Muscle of leg (tissue), 11 donors: ENCODE results near the gene ELF4. TPM values are rescaled to one million over a fixed set of nuclear protein-coding genes. Genes with fewer than 3 reads are reported as not detected.

Experiments
- DNase-seq: peaks from one replicate; pipeline ENCODE4 v3.0.0; 2013
- H3K27ac ChIP-seq: one replicate; pipeline ENCODE4 v1.5.1; 2013; ENCODE audit warnings: mild to moderate bottlenecking, low read length, control low read depth
- H3K27me3 ChIP-seq: one replicate; pipeline ENCODE4 v1.6.1; 2013; ENCODE audit warnings: low read length; ENCODE audit not compliant: control insufficient read depth, insufficient read depth
- H3K36me3 ChIP-seq: one replicate; pipeline ENCODE4 v1.6.1; 2013; ENCODE audit warnings: low read length; ENCODE audit not compliant: control insufficient read depth, insufficient read depth
- H3K4me1 ChIP-seq: one replicate; pipeline ENCODE4 v1.6.1; 2013; ENCODE audit warnings: low read length; ENCODE audit not compliant: control insufficient read depth, insufficient read depth
- H3K4me3 ChIP-seq: one replicate; pipeline ENCODE4 v1.5.1; 2013; ENCODE audit warnings: low read length, control low read depth
- H3K9me3 ChIP-seq: replicated peaks from 2 replicates; pipeline ENCODE4 v1.6.1; 2013; ENCODE audit warnings: low read depth, low read length; ENCODE audit not compliant: control insufficient read depth
- WGBS: methylation state at CpG from one replicate; pipeline ENCODE4 v1.1.5; 2013; ENCODE audit warnings: missing lambda C conversion rate; ENCODE audit not compliant: insufficient coverage; 5-methylcytosine and 5-hydroxymethylcytosine counted together
- polyA plus RNA-seq, 8 donors: library from polyadenylated mRNA; unstranded; fragments of 120-200 nt; gene quantifications; one replicate each; pipeline versions ENCODE4 v1.2.1 to v1.2.3, GENCODE V29; 2013; ENCODE audit warnings: inconsistent platforms in 1 of 8, low replicate concordance in 1 of 8; ENCODE audit not compliant: insufficient read length in 8 of 8, insufficient read depth in 1 of 8
- total RNA-seq: library from RNA; stranded (reverse); fragments of 120-200 nt; gene quantifications from one replicate; pipeline ENCODE4 v1.2.4, GENCODE V29; 2013

ELF4 gene
- total and polyA plus RNA-seq, 9 donors, result 6.9 to 16.9 (median 10.8) TPM

DNA sequence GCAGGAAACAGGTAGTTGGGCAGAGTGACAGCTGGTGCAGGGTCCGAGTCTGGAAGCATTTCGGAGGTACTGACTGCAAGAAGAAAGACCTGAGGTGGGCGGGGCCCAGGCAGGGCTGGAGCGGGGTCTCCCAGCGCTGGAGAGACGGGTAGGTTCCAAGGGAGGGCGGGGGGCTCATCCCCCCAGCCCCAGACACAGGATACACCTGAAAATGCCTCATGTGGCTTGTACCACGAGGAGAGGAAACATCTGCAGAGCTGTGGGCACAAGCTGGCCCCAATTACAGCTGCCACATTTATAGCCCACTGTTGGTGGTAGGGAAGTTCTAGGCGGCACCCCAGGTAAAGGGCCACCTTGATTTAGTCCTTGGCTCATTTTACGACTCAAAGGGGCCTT lies 38.0 kb downstream of the ELF4 start:
- H3K36me3 ChIP-seq, result peaks cover 23% of the 10 kb centered on the region
- peaks cover 6% of the 10 kb centered on the region for H3K27me3 ChIP-seq
- H3K9me3 ChIP-seq, result no peaks in the 10 kb centered on the region
- WGBS, result 70% methylated on average over 7 of the region's 10 CpGs
- H3K4me3 ChIP-seq, result no peak overlapping the region
- no peaks in the 10 kb centered on the region for H3K4me1 ChIP-seq
- no peak for DNase-seq
- no peak overlapping the region for H3K27ac ChIP-seq

DNA sequence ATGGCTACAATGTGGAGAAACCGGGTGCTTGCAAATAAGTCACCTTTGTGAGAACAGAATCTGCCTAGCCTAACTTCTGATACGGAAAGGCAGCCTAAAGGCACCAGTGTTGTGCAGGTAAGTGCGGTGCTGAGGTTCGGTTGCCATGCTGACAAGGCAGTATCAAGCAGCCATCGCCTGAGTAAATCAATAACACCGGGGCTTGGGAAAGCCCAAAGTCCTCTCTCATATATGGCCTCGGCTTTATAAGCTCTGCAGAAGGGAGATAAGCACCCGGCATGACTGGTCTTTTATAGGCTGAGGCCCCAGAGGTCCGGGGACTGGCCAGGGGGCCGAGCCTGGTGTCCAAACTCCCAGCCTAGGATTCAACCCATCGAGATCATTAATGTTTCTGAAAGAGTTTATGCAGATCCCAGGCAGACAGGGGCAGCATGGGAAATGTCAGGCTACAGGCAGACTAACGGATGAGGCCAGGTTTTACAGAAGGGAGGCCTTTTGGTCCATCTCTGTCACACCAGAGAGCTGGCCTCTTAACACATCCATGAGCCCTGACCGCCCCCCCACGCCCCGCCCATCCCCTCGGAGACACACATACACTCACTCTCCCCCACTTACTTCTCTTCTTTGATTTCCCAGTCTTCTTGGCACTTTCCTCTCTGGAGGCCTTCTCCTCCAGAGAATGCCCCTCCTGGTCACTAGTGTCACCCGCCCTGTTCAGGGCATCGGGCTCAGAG lies 38.5 kb downstream of the ELF4 start:
- no peak overlapping the region for H3K4me3 ChIP-seq
- H3K9me3 ChIP-seq, result no peaks in the 10 kb centered on the region
- peaks cover 6% of the 10 kb centered on the region for H3K27me3 ChIP-seq
- H3K4me1 ChIP-seq, result no peaks in the 10 kb centered on the region
- no peak for DNase-seq
- WGBS, result 67% methylated on average over 12 of the region's 18 CpGs
- H3K36me3 ChIP-seq, result peaks cover 28% of the 10 kb centered on the region
- H3K27ac ChIP-seq, result no peak overlapping the region

DNA sequence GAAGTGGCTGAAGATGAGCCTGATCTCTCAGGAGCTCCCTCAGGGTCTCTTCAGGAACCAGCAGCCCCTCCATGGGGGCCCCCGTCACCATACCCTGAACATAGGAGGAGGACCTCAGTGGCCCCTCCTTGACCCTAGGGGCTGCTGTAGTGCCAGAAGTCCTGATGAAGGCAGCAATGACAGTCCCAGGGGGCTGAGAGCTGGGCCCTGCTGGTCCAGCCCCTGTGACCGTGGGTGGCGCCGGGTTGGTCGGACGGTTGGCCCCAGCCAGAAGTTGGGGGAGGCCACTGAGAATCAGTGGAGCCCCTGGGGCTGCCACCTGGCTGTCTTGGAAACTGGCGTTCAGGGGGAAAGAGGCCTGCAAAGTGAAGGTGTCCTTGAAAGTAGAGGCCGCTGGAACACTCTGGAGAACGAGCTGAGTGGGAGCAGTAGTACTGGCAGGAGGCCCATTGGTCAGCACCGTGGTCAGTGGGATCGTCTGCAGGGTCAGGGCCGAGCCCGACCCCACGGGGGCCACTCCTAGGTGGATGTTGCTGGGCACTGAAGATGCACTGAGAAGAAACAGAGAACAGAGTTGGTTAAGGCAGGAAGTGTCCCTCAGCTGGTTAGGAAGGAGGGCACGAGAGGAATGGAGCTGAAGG lies 43.2 kb downstream of the ELF4 start:
- no peak for DNase-seq
- Histone ChIP-seq H3K4me3 (no peak overlapping the region), H3K9me3 (no peaks in the 10 kb centered on the region), H3K36me3 (peaks cover 27% of the 10 kb centered on the region), H3K4me1 (no peaks in the 10 kb centered on the region), H3K27me3 (no peaks in the 10 kb centered on the region), H3K27ac (no peak overlapping the region)
- WGBS, result 80% methylated on average over 15 of the region's 15 CpGs

DNA sequence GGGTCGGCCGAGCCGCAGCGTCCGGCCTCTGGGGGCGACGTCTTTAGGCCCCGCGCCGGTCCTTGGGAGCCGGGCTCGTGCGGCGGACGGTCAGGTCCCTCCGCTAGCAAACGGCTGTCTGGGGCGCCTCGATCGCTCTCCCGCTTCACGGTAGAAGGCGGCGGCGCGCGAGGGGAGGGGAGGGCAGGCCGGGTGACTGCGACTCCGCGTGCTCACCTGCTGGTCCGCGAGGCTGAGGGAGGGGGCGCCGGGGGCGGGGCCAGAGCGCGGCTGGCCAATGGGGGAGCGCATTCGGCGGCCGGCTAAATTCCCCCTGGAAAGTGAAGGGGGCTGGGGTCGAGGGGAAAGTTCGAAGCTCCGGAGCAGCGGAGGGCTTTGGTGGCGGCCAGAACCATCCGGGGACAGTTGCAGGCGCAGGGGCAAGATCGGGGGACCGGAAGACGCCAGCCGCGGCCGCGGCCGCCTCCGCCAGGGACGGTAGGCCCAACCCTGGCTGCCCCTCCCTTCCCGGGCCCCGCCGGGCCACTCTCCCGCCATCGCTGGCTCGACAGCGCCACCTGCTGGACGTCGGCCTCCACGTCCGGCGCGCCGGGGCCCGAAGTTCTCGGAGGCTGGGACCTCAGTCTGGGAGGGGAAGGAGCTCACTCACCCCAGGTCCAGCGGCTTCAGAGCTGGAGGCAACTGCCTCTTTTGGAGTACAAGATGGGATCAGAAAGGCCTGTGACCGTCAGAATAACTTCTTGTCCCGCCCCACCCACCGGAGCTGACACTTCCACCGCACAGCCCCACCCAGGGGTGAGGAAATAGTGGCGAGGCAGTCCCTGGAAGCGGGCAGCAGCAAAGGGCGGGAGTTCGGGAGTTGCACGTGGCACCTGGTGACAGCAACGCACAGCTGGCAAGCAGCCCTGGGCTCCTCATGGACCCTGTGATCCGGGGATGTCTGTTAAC lies 49.9 kb downstream of the ELF4 start:
- Histone ChIP-seq H3K36me3 (peaks cover 7% of the 10 kb centered on the region), H3K9me3 (no peaks in the 10 kb centered on the region), H3K27ac (peak overlapping the region; percentile 65), H3K4me1 (peaks cover 22% of the 10 kb centered on the region), H3K4me3 (peak overlapping the region; percentile 50), H3K27me3 (peaks cover 4% of the 10 kb centered on the region)
- 25% methylated on average over 80 of the region's 87 CpGs for WGBS
- peak; percentile 80 for DNase-seq

DNA sequence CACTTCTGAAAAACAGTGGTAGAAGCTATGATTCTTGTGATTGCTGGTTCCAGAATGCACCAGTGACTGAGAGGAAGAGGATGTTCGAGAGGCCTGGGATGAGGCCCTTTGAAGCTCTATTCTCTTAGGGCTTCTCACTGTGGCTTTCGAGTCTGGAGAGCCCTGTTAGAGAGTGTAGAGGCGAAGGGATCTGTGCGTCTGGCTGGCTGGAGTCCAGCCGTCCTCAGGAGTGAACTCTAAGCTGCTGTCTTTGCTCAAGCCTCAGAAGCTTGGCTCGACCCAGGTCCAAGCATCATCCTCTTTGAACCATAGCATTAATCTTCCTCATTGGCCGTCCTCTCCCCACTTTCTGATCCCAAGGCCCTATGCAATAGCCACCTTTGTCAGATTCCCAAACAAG lies 51.6 kb downstream of the ELF4 start:
- no peak for DNase-seq
- Histone ChIP-seq H3K27me3 (peaks cover 7% of the 10 kb centered on the region), H3K4me1 (peaks cover 33% of the 10 kb centered on the region), H3K27ac (no peak overlapping the region), H3K36me3 (peaks cover 8% of the 10 kb centered on the region), H3K9me3 (no peaks in the 10 kb centered on the region), H3K4me3 (no peak overlapping the region)
- WGBS, result 42% methylated on average over 5 of the region's 7 CpGs

DNA sequence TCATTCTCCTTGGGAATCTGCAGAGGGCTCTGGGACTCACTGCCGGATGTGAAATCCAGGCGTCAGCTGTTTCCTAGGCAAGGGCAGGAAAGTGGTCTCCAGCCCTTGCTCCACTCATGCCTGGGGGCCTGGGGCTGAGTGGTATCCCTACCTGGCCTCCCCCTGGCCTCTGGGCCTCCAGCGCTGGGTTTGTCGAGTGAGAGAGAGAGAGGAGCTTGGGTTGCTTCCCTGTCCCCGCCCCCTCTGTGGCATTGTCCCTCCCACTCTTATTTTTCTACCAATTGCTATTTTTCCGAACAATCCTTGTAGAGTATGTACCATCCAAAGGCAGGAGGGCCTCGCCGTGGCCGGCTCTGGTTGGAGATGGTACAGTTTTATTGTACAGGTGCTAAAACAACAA lies 53.1 kb downstream of the ELF4 start:
- peaks cover 7% of the 10 kb centered on the region for H3K27me3 ChIP-seq
- DNase-seq, result no peak
- 40% methylated on average over 1 of the region's 9 CpGs for WGBS
- no peak overlapping the region for H3K27ac ChIP-seq
- H3K36me3 ChIP-seq, result peaks cover 12% of the 10 kb centered on the region
- H3K9me3 ChIP-seq, result no peaks in the 10 kb centered on the region
- peaks cover 38% of the 10 kb centered on the region for H3K4me1 ChIP-seq
- no peak overlapping the region for H3K4me3 ChIP-seq

DNA sequence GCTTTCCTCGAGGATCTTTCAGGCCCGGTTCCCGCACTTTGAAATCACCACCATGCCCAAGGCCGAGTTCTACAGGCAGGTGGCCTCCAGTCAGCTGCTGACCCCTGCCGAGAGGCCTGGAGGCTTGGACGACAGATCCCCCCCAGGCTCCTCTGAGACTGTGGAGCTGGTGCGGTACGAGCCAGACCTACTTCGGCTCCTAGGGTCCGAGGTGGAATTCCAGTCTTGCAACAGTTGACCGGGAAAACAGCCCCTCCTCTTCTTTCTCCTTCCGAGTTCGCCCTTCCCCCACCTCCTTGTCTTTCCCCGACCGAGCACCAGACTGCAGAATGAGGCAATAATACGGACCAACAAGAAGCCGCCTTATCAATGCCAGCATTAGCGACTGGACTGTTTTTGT lies 54.4 kb downstream of the ELF4 start:
- WGBS, result 72% methylated on average over 10 of the region's 18 CpGs
- H3K4me1 ChIP-seq, result peaks cover 37% of the 10 kb centered on the region

DNA sequence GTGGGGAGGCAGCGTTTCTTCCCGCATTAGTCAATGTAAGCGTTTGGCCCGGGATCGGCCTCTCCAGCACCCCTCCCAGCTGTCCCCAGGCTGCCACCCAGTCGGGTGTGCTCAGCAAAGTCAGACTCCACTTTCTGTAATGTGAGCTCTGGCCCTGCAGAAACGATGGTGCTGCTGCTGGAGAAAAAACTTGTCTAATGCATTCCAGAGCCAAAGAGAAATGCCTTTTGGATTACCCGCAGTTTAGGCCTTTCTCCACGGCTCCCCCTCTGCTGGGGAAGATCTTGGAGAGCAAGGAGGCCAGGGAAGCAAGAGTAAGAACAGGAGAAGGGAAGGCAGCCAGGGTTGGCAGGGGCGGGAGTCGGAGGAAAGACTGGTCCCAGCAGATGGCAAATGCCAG lies 55.2 kb downstream of the ELF4 start:
- Histone ChIP-seq H3K9me3 (no peaks in the 10 kb centered on the region), H3K27ac (peak overlapping the region; percentile 80), H3K4me1 (peaks cover 34% of the 10 kb centered on the region), H3K4me3 (no peak overlapping the region), H3K27me3 (peaks cover 7% of the 10 kb centered on the region), H3K36me3 (peaks cover 23% of the 10 kb centered on the region)
- peak; percentile 85 for DNase-seq
- WGBS, result 30% methylated on average over 11 of the region's 11 CpGs

More for the DNA sequence above, 54.4 kb downstream of the ELF4 start:
- Histone ChIP-seq H3K27ac (peak overlapping the region; percentile 69), H3K36me3 (peaks cover 19% of the 10 kb centered on the region), H3K27me3 (peaks cover 7% of the 10 kb centered on the region), H3K9me3 (no peaks in the 10 kb centered on the region), H3K4me3 (no peak overlapping the region)
- DNase-seq, result no peak

DNA sequence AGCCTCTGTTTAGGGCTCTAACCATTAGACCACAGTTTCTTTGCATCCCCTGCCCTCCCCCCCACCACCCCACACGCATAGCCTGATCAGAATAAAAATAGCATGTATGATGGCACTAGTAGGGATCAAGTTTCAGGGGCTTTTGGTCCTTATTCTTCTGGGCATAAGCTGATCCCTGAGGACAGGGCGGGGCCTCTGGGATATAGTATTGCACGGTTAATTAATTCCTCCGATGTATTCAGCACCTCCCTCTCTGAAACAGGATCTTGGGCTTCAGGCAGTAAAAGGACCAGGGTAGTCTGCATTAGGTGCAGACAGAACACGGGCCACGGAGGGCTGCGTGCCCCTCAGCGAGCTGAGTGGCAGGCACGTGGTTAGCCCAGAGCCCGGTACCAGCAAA lies 57.1 kb downstream of the ELF4 start:
- 69% methylated on average over 6 of the region's 10 CpGs for WGBS
- peaks cover 30% of the 10 kb centered on the region for H3K4me1 ChIP-seq
- H3K9me3 ChIP-seq, result peaks cover 6% of the 10 kb centered on the region
- no peak overlapping the region for H3K4me3 ChIP-seq
- H3K36me3 ChIP-seq, result peaks cover 28% of the 10 kb centered on the region
- H3K27ac ChIP-seq, result no peak overlapping the region
- H3K27me3 ChIP-seq, result peaks cover 6% of the 10 kb centered on the region
- no peak for DNase-seq
